SK-N-SH treated with all-trans-retinoic acid at 6 μM for 48 hours (cell line): ENCODE results near the gene KEAP1.

ENCODE experiments used
- ATAC-seq: fragments of 200-7000 bp; cut with Tn5 transposase; 3 replicates; pipeline ENCODE4 v1.9.1; 2020; ENCODE audit warnings: mild to moderate bottlenecking, moderate library complexity
- ARNTL ChIP-seq: fragments of 450-650 bp; formaldehyde crosslinking; IDR thresholded peaks from 2 replicates; pipeline ENCODE4 v1.5.0; 2020; ENCODE audit warnings: low read depth, mild to moderate bottlenecking, moderate library complexity, borderline replicate concordance
- BACH2 ChIP-seq: fragments of 250-450 bp; sonication (Bioruptor Pico); IDR thresholded peaks from 2 replicates; pipeline ENCODE4 v1.9.0; 2021; ENCODE audit warnings: mild to moderate bottlenecking, borderline replicate concordance
- CREB5 ChIP-seq: fragments of 250-450 bp; sonication (Bioruptor Pico); IDR thresholded peaks from 2 replicates; pipeline ENCODE4 v1.5.1; 2020; ENCODE audit warnings: low read depth, mild to moderate bottlenecking, moderate library complexity
- CSDC2 ChIP-seq: fragments of 250-450 bp; sonication (Bioruptor Pico); IDR thresholded peaks from 2 replicates; pipeline ENCODE4 v1.5.0; 2020; ENCODE audit warnings: mild to moderate bottlenecking, moderate library complexity
- CSRNP3 ChIP-seq: fragments of 250-450 bp; sonication (Bioruptor Pico); IDR thresholded peaks from 2 replicates; pipeline ENCODE4 v1.5.1; 2021; ENCODE audit warnings: mild to moderate bottlenecking, moderate library complexity
- ESRRG ChIP-seq: fragments of 250-450 bp; sonication (Bioruptor Pico); IDR thresholded peaks from 2 replicates; pipeline ENCODE4 v1.6.1; 2021; ENCODE audit warnings: mild to moderate bottlenecking
- GLIS3 ChIP-seq: fragments of 250-450 bp; sonication (Bioruptor Pico); IDR thresholded peaks from 2 replicates; pipeline ENCODE4 v1.5.0; 2020; ENCODE audit warnings: mild to moderate bottlenecking, moderate library complexity
- ISL1 ChIP-seq: fragments of 250-450 bp; sonication (Bioruptor Pico); IDR thresholded peaks from 2 replicates; pipeline ENCODE4 v2.1.2; 2022; ENCODE audit warnings: mild to moderate bottlenecking, moderate library complexity
- POU6F1 ChIP-seq: fragments of 250-450 bp; sonication (Bioruptor Pico); IDR thresholded peaks from 2 replicates; pipeline ENCODE4 v1.8.0; 2021; ENCODE audit warnings: low read depth, mild to moderate bottlenecking, moderate library complexity, borderline replicate concordance
- PPARA ChIP-seq: fragments of 250-450 bp; sonication (Bioruptor Pico); IDR thresholded peaks from 2 replicates; pipeline ENCODE4 v1.5.0; 2020; ENCODE audit warnings: mild to moderate bottlenecking, borderline replicate concordance
- RARB ChIP-seq: fragments of 250-450 bp; sonication (Bioruptor Pico); IDR thresholded peaks from 2 replicates; pipeline ENCODE4 v1.8.0; 2021; ENCODE audit warnings: mild to moderate bottlenecking, moderate library complexity
- SNAI2 ChIP-seq: fragments of 250-450 bp; sonication (Bioruptor Pico); IDR thresholded peaks from 2 replicates; pipeline ENCODE4 v1.5.0; 2020; ENCODE audit warnings: mild to moderate bottlenecking, moderate library complexity
- TCF4 ChIP-seq: fragments of 250-450 bp; sonication (Bioruptor Pico); IDR thresholded peaks from 2 replicates; pipeline ENCODE4 v1.8.0; 2021; ENCODE audit warnings: mild to moderate bottlenecking, moderate library complexity, borderline replicate concordance
- TOX ChIP-seq: fragments of 250-450 bp; sonication (Bioruptor Pico); IDR thresholded peaks from 2 replicates; pipeline ENCODE4 v1.8.0; 2021; ENCODE audit warnings: mild to moderate bottlenecking, moderate library complexity, borderline replicate concordance
- TSHZ2 ChIP-seq: fragments of 250-450 bp; sonication (Bioruptor Pico); IDR thresholded peaks from 2 replicates; pipeline ENCODE4 v1.5.0; 2020; ENCODE audit warnings: mild to moderate bottlenecking, moderate library complexity
- ZC3H10 ChIP-seq: fragments of 250-450 bp; sonication (Bioruptor Pico); IDR thresholded peaks from 2 replicates; pipeline ENCODE4 v1.5.1; 2021; ENCODE audit warnings: mild to moderate bottlenecking, moderate library complexity
- ZFP3 ChIP-seq: fragments of 250-450 bp; sonication (Bioruptor Pico); IDR thresholded peaks from 2 replicates; pipeline ENCODE4 v1.5.0; 2020; ENCODE audit warnings: mild to moderate bottlenecking, moderate library complexity
- ZFP30 ChIP-seq: fragments of 450-650 bp; formaldehyde crosslinking; IDR thresholded peaks from 2 replicates; pipeline ENCODE4 v1.5.0; 2022; ENCODE audit warnings: mild to moderate bottlenecking, moderate library complexity
- ZNF565 ChIP-seq: fragments of 450-650 bp; formaldehyde crosslinking; conservative IDR thresholded peaks from 2 replicates; pipeline ENCODE4 v1.5.0; 2020; ENCODE audit warnings: low read depth, mild to moderate bottlenecking, moderate library complexity
- ZNF70 ChIP-seq: fragments of 450-650 bp; formaldehyde crosslinking; IDR thresholded peaks from 2 replicates; pipeline ENCODE4 v1.5.0; 2020; ENCODE audit warnings: mild to moderate bottlenecking, moderate library complexity
- ZNF8 ChIP-seq: fragments of 450-650 bp; formaldehyde crosslinking; IDR thresholded peaks from 2 replicates; pipeline ENCODE4 v1.5.0; 2020; ENCODE audit warnings: mild to moderate bottlenecking, moderate library complexity

KEAP1 gene

GRCh38 chr19:10538204-10538983 is 35.2 kb upstream of the KEAP1 start:
- ATAC-seq, result no peak
- no peak for TF ChIP-seq CSRNP3 (CRISPR knock-in tag)
- TF ChIP-seq TSHZ2 (CRISPR knock-in tag), result no peak
- TF ChIP-seq ZC3H10, result no peak
- TF ChIP-seq TCF4 (CRISPR knock-in tag), result no peak

GRCh38 chr19:10537668-10538067 is 34.5 kb upstream of the KEAP1 start:
- ATAC-seq, result no peak
- TF ChIP-seq TOX (no peak), CSDC2 (CRISPR knock-in tag) (no peak), PPARA (no peak), TSHZ2 (CRISPR knock-in tag) (no peak), CREB5 (no peak), GLIS3 (CRISPR knock-in tag) (no peak), SNAI2 (CRISPR knock-in tag) (no peak), ISL1 (no peak), ESRRG (no peak), ZNF8 (no peak), ZFP3 (CRISPR knock-in tag) (no peak), ZNF70 (no peak), ARNTL (no peak), POU6F1 (CRISPR knock-in tag) (no peak), RARB (CRISPR knock-in tag) (no peak), ZFP30 (CRISPR knock-in tag) (no peak), ZNF565 (CRISPR knock-in tag) (no peak), BACH2 (CRISPR knock-in tag) (no peak)

- TF ChIP-seq TOX (no peak), ESRRG (no peak)
- no peak for ATAC-seq
Observed at GRCh38 chr19:10535613-10536012, 32.5 kb upstream of the KEAP1 start.
